ENCODE results near the gene DHRS4L2.

The DHRS4L2 gene

GRCh38 chr14:24053548-24054323 lies 65.0 kb downstream of the DHRS4L2 start:
- H3K27ac ChIP-seq: no peak overlapping the region
- POLR2A ChIA-PET (ENCODE audit: low non-redundant PET): interaction anchor here (1.4 kb wide), 1 partner anchor 41 kb away, joined by 4 read pairs; no protein-coding TSS in a partner anchor
- DNase-seq (ENCODE audit: low spot score): no peak
- no peak for TF ChIP-seq CTCF (conservative IDR thresholded peaks at IDR 0.05; ENCODE audit: low read depth)
- CTCF ChIA-PET: interaction anchor here (0.6 kb wide), 1 partner anchor 103 kb away, joined by 3 read pairs; no protein-coding TSS in a partner anchor

GRCh38 chr14:24054324-24054641 lies 65.6 kb downstream of the DHRS4L2 start:
- no peak overlapping the region for H3K27ac ChIP-seq
- TF ChIP-seq CTCF (conservative IDR thresholded peaks at IDR 0.05; ENCODE audit: low read depth): no peak
- no peak for DNase-seq (ENCODE audit: low spot score)
- ChIA-PET POLR2A (ENCODE audit: low non-redundant PET) (interaction anchor here (1.4 kb wide), 1 partner anchor 41 kb away, joined by 4 read pairs; no protein-coding TSS in a partner anchor), CTCF (interaction anchor here (0.6 kb wide), 1 partner anchor 389 kb away, joined by 4 read pairs; no protein-coding TSS in a partner anchor)

- no peak overlapping the region for H3K27ac ChIP-seq
- no peak for DNase-seq (ENCODE audit: low spot score)
- ChIA-PET POLR2A (ENCODE audit: low non-redundant PET) (interaction anchor here (1.4 kb wide), 1 partner anchor 40 kb away, joined by 4 read pairs; no protein-coding TSS in a partner anchor), CTCF (interaction anchor here (0.6 kb wide), 1 partner anchor 389 kb away, joined by 4 read pairs; no protein-coding TSS in a partner anchor)
- no peak for TF ChIP-seq CTCF (conservative IDR thresholded peaks at IDR 0.05; ENCODE audit: low read depth)
Measured at GRCh38 chr14:24054646-24055045, 65.9 kb downstream of the DHRS4L2 start.
